Stimulated activated naive CD8-positive, alpha-beta T cell treated with anti-CD3 and anti-CD28 coated beads, Interleukin-15, Interleukin-2, amounts not matched to agents 100 U/mL and 50 U/mL, for 24 hours (primary cell): ENCODE measurements around the gene TEX38.
"Not testable (repeated sequence)": the region's sequence is repeated elsewhere in the genome, so short reads cannot be mapped to it uniquely, and the experiment has no call there.

Experiments used
- ATAC-seq: fragments of 150-1000 bp; cut with Tn5 transposase; one replicate; pipeline ENCODE4 v1.10.0; 2021
- DNase-seq: peaks from one replicate; pipeline ENCODE4 v3.0.0; 2021

Gene TEX38

GRCh38 chr1:46689356-46689755, 17.7 kb downstream of the TEX38 start:
- ATAC-seq = no peak
- DNase-seq = no peak

- ATAC-seq (peak; percentile 73), DNase-seq (no peak)
Observed at GRCh38 chr1:46689897-46690296, 18.2 kb downstream of the TEX38 start.

- DNase-seq = no peak
- ATAC-seq = no peak
Observed at GRCh38 chr1:46690931-46691421, 19.3 kb downstream of the TEX38 start.

GRCh38 chr1:46691997-46692790, 20.5 kb downstream of the TEX38 start:
- ATAC-seq (no peak), DNase-seq (no peak)

GRCh38 chr1:46692811-46693770, 21.4 kb downstream of the TEX38 start:
- no peak for ATAC-seq
- no peak for DNase-seq

- ATAC-seq, DNase-seq: not testable (repeated sequence)
Observed at GRCh38 chr1:46694676-46695075, 23.0 kb downstream of the TEX38 start.

- no peak for DNase-seq
- ATAC-seq = no peak
Observed at GRCh38 chr1:46697053-46697452, 25.4 kb downstream of the TEX38 start.

GRCh38 chr1:46699666-46700065, 28.0 kb downstream of the TEX38 start:
- no peak for ATAC-seq

GRCh38 chr1:46703927-46704641, 32.4 kb downstream of the TEX38 start:
- ATAC-seq = no peak
- no peak for DNase-seq

More at GRCh38 chr1:46699666-46700065, 28.0 kb downstream of the TEX38 start:
- no peak for DNase-seq

GRCh38 chr1:46705408-46705807, 33.8 kb downstream of the TEX38 start:
- ATAC-seq = no peak

GRCh38 chr1:46708121-46708520, 36.5 kb downstream of the TEX38 start:
- ATAC-seq (no peak), DNase-seq (no peak)

More at GRCh38 chr1:46705408-46705807, 33.8 kb downstream of the TEX38 start:
- DNase-seq = no peak

GRCh38 chr1:46714976-46715375, 43.3 kb downstream of the TEX38 start:
- ATAC-seq (no peak), DNase-seq (no peak)

- no peak for DNase-seq
- no peak for ATAC-seq
Observed at GRCh38 chr1:46717654-46718053, 46.0 kb downstream of the TEX38 start.

GRCh38 chr1:46718340-46718726, 46.7 kb downstream of the TEX38 start:
- DNase-seq (no peak), ATAC-seq (no peak)

GRCh38 chr1:46718727-46719622, 47.3 kb downstream of the TEX38 start, which contains the start of gene EFCAB14:
Gene EFCAB14 (minus strand): TSS chr1:46719114. CDS start chr1:46718087, 1,027 bp downstream.
- peak; percentile 100 for DNase-seq

GRCh38 chr1:46719689-46720088, 48.0 kb downstream of the TEX38 start:
- DNase-seq (no peak), ATAC-seq (no peak)

More at GRCh38 chr1:46718727-46719622, 47.3 kb downstream of the TEX38 start, which contains the start of gene EFCAB14:
- peak; percentile 98 for ATAC-seq

- DNase-seq, ATAC-seq: not testable (repeated sequence)
Observed at GRCh38 chr1:46720319-46720718, 48.7 kb downstream of the TEX38 start.

- ATAC-seq = no peak
- DNase-seq = no peak
Observed at GRCh38 chr1:46721204-46721603, 49.5 kb downstream of the TEX38 start.

- DNase-seq (no peak), ATAC-seq (no peak)
Observed at GRCh38 chr1:46721686-46722205, 50.1 kb downstream of the TEX38 start.
